Gastroesophageal sphincter (tissue), 3 donors: ENCODE measurements around the gene SUCLG2.

Experiments
- POLR2A ChIP-seq, 2 donors: fragments of 450-650 bp; IDR thresholded peaks; one replicate each; pipeline ENCODE4 v1.6.1; 2017; ENCODE audit warnings: antibody characterized with exemption in 2 of 2, mild to moderate bottlenecking in 2 of 2, moderate library complexity in 1 of 2
- POLR2AphosphoS5 ChIP-seq: sonication (generic); formaldehyde crosslinking; IDR thresholded peaks from one replicate; pipeline ENCODE4 v1.6.1; 2017; ENCODE audit warnings: antibody characterized with exemption
- TF ChIP-seq, protein P1 (sequence below), 4 experiments: fragments of 200-600 bp in 2 of 4; fragments of 450-650 bp in 2 of 4; sonication (generic) in 1 of 4; IDR thresholded peaks; one replicate each; pipeline ENCODE4 v1.5.1; 2017 to 2019; ENCODE audit warnings: antibody characterized with exemption in 4 of 4, mild to moderate bottlenecking in 2 of 4, moderate library complexity in 2 of 4

DNA sequence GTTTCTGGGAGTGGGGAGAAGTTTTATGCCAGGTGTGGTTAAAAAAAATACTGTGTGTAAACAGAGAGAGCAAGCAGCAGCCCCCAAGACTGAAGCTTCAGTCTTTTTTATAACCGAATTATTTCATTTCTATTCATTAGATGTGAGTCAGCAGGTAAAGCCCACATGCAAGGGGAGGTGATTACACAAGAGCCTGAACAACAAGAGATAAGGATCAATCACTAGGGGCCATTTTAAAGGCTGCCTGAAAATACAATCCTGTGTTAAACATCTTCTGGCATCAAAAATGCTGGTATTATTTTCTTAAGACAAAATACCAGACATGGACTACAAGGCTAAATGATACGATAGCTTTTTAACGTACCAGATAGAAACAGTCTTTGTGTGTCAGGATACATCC is 217.3 kb downstream of the SUCLG2 start:
- TF ChIP-seq POLR2A (IDR thresholded peaks at IDR 0.05) (no peak), POLR2AphosphoS5 (no peak)
- TF ChIP-seq, protein P1, sequence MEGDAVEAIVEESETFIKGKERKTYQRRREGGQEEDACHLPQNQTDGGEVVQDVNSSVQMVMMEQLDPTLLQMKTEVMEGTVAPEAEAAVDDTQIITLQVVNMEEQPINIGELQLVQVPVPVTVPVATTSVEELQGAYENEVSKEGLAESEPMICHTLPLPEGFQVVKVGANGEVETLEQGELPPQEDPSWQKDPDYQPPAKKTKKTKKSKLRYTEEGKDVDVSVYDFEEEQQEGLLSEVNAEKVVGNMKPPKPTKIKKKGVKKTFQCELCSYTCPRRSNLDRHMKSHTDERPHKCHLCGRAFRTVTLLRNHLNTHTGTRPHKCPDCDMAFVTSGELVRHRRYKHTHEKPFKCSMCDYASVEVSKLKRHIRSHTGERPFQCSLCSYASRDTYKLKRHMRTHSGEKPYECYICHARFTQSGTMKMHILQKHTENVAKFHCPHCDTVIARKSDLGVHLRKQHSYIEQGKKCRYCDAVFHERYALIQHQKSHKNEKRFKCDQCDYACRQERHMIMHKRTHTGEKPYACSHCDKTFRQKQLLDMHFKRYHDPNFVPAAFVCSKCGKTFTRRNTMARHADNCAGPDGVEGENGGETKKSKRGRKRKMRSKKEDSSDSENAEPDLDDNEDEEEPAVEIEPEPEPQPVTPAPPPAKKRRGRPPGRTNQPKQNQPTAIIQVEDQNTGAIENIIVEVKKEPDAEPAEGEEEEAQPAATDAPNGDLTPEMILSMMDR (IDR thresholded peaks at IDR 0.05), result no peak
